Hepatocyte (in vitro differentiated cells): ENCODE data around the gene MIS18BP1.
A peak's percentile ranks its signal among the peaks of the same experiment; 100 is the strongest.

Source experiments
- EZH2 ChIP-seq: fragments of 200-600 bp; sonication (generic); IDR thresholded peaks from 2 replicates; pipeline ENCODE4 v1.6.1; 2016; ENCODE audit warnings: antibody characterized with exemption, mild to moderate bottlenecking, borderline replicate concordance
- EZH2phosphoT487 ChIP-seq: fragments of 200-600 bp; sonication (generic); IDR thresholded peaks from one replicate; pipeline ENCODE4 v1.6.1; 2018; ENCODE audit warnings: antibody characterized with exemption, mild to moderate bottlenecking, low read depth, moderate library complexity; ENCODE audit not compliant: unreplicated experiment, severe bottlenecking
- TF ChIP-seq, protein P1 (sequence below): fragments of 200-600 bp; sonication (generic); IDR thresholded peaks from 2 replicates; pipeline ENCODE4 v1.5.1; 2016; ENCODE audit warnings: antibody characterized with exemption, mild to moderate bottlenecking; ENCODE audit not compliant: poor library complexity

DNA sequence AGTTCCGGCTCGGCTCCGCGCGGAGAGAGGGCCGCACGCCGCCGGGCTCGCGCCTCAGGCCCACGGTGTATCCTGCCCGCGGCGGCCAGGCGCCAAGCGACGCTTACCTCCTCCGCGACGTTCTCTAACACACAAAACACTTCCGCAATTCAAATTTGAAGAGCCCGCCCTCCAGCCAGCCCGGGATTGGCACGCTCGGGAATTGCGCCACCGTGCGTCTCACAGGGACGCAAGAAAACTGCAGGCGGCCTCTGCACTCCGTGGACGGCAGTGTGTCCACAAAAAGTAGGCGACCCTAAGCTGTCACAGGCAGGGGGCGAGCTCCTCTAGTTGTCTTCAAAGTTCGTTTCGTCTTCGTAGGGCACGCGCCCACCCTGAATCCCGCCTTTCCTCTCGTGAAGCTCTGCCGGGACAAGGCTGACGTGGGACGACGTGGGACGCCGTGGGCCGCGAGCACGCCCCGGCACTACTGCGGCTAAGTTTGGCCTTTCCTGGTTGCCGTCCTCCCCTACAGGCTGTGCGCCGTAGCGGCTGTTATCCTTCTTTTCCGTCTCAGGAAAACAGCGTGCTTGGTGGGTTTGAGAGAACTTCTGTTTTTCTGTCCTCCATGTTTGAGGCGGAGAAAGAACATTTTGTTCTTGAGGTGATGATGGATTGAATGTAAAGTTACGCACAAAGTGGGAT lies at the start of gene MIS18BP1:
- TF ChIP-seq, protein P1, sequence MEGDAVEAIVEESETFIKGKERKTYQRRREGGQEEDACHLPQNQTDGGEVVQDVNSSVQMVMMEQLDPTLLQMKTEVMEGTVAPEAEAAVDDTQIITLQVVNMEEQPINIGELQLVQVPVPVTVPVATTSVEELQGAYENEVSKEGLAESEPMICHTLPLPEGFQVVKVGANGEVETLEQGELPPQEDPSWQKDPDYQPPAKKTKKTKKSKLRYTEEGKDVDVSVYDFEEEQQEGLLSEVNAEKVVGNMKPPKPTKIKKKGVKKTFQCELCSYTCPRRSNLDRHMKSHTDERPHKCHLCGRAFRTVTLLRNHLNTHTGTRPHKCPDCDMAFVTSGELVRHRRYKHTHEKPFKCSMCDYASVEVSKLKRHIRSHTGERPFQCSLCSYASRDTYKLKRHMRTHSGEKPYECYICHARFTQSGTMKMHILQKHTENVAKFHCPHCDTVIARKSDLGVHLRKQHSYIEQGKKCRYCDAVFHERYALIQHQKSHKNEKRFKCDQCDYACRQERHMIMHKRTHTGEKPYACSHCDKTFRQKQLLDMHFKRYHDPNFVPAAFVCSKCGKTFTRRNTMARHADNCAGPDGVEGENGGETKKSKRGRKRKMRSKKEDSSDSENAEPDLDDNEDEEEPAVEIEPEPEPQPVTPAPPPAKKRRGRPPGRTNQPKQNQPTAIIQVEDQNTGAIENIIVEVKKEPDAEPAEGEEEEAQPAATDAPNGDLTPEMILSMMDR, result peak; percentile 90
- TF ChIP-seq EZH2 (no peak), EZH2phosphoT487 (no peak)
